Stimulated activated CD4-positive, alpha-beta T cell treated with anti-CD3 and anti-CD28 coated beads, Interleukin-15, amount 100 ng/mL, for 48 hours (primary cell): Measurements from ENCODE around the gene QPCT.
"Not testable (repeated sequence)": the region's sequence is repeated elsewhere in the genome, so short reads cannot be mapped to it uniquely, and the experiment has no call there.

Experiments
- DNase-seq, 2 donors: peaks; one replicate each; pipeline ENCODE4 v3.0.0-alpha.2; 2020; ENCODE audit warnings: low read depth in 2 of 2

The QPCT gene

GRCh38 chr2:37357530-37357929 lies 13.1 kb downstream of the QPCT start:
- no peak for DNase-seq

GRCh38 chr2:37358466-37358865 lies 14.0 kb downstream of the QPCT start:
- DNase-seq: no peak

GRCh38 chr2:37361216-37361815 lies 16.9 kb downstream of the QPCT start:
- no peak for DNase-seq

- DNase-seq: no peak
Observed at GRCh38 chr2:37361994-37362698, 17.7 kb downstream of the QPCT start.

DNA sequence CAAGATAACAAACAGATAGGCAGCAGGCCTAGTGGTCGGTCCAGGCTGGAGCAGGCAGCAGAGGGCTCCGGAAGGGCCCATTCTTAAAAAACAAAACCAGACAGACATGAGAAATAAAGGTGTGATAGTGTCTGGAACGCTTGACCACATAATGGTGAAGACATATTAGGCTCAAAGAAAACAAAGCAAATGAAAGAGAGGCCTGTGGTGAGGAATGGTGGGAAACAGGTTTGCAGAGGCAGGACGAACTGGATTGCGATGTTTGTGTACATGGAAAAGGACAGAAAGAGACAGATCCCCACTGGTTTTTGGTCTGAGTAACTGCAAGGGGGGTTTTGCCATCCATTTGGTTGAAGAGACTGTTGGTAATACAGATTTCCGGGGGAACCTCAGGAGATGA lies 19.9 kb downstream of the QPCT start:
- no peak for DNase-seq

DNA sequence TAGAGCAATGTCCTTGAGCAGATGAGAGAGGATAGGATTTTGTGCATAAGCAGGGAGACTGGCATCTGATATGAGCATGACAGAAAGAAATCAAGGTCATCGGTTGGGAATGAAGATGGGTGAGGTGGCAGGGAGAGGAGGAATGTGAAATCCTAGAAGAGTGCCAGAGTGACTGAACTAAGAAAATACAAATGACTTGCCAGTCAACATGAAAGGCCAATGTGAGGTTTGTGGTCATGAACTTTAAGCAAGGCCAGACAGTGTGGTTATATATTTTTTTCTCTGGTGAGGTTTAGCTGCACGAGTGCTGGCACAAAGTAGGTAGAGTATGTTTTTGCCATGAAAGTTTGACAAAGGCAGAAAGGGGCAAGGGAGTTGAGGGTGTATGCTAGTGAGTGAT lies 21.2 kb downstream of the QPCT start:
- DNase-seq: no peak

DNA sequence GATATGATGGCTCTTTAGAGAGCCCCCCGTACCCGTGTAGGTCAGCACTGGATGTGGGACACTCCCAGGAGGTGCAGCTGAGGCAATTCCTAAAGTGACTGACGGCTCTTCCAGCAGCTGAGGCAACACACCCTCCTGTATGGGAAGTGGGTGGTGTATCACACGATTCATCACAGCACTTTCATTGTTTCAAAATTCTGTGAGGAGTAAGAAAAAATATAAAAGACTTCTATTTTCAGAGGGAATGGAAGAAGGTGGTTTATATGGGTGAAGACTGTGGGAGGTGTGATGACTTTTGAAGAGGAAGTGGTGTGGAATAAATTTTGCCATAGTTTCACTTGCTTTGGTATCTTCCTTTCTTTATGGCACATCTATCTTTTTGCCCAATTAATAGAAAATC lies 22.3 kb downstream of the QPCT start:
- no peak for DNase-seq

- DNase-seq: no peak
Observed at GRCh38 chr2:37367310-37367709, 22.9 kb downstream of the QPCT start.

DNA sequence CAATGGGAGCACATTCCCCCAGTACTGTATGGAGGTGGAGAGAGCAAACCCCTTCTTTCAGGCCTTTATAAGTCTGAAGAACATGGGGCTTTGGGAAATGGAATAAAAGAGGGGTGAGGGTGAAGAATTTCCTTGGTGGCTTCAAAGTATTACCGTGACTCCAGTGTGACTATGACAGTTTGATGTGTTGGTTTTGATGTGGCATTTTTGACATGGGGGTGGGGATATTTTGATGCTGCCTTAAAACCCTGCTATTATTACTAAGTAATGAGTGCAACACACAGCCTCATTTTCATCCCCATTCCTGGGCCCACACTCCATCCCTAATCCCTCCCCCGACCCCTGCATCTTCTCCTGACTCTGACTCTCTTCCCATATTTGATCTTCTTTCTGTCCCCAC lies 23.6 kb downstream of the QPCT start:
- no peak for DNase-seq

DNA sequence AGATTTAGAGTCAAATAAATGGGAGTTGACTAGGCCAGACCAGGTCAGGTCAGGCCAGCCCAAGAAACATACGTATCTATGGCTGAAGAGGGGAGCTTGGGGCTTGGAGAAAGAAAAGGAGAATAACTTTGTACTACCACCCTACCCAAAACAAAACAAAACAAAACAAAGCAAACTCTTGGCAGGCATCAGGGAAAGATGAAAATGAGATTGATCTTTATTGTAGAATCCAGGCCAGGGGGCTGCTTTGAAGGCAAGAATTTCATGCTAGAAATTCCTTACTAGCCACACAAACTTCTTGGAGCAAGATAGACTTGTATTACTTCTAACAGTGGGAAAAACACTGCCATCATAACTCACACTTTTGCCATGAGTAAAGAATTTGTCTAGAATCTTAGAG lies 26.2 kb downstream of the QPCT start:
- DNase-seq: no peak

DNA sequence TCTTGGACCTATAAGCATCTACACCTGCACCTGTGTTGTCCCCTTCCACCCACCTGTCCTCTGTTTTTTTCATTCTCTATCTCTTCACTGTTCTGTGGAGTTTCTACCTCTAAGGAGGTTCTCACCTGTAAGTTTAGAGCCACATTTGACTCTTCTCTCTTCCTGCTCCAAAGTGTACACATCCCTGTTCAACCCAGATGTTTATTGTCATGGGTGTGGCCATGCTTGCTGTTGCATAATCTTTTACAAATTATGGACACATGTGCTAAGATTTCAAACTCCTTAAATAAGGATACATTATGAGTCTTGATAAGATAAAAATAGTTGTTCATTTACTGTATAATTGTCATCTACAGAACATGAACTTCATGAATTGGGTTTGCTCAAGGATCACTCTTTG lies 27.6 kb downstream of the QPCT start:
- DNase-seq: no peak

- DNase-seq: no peak
Observed at GRCh38 chr2:37375741-37376288, 31.4 kb downstream of the QPCT start.

GRCh38 chr2:37376421-37377186 lies 32.2 kb downstream of the QPCT start:
- DNase-seq: no peak

GRCh38 chr2:37377187-37377532 lies 32.7 kb downstream of the QPCT start:
- DNase-seq: no peak

GRCh38 chr2:37378411-37378810 lies 34.0 kb downstream of the QPCT start:
- DNase-seq: no peak

GRCh38 chr2:37379881-37380296 lies 35.5 kb downstream of the QPCT start:
- DNase-seq: no peak

DNA sequence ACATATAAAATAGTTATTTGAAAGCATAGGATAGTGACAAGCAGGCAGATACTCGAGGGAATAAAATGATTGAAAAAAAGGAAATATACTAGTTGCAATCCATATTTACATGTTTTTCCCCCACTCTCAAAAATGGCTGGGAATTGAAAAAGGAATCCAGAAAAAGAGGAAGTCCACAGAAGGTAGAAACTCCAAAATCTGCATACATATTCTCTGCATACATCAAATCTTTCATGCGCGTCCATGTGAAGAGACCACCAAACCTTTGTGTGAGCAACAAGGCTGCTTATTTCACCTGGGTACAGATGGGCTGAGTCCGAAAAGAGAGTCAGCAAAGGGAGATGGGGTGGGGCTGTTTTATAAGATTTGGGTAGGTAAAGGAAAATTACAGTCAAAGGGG lies 36.4 kb downstream of the QPCT start:
- DNase-seq: not testable (repeated sequence)

- not testable (repeated sequence) for DNase-seq
Observed at GRCh38 chr2:37384261-37384660, 39.8 kb downstream of the QPCT start.

GRCh38 chr2:37387148-37387835 lies 42.9 kb downstream of the QPCT start:
- DNase-seq: no peak

GRCh38 chr2:37388074-37388473 lies 43.6 kb downstream of the QPCT start:
- DNase-seq: no peak

DNA sequence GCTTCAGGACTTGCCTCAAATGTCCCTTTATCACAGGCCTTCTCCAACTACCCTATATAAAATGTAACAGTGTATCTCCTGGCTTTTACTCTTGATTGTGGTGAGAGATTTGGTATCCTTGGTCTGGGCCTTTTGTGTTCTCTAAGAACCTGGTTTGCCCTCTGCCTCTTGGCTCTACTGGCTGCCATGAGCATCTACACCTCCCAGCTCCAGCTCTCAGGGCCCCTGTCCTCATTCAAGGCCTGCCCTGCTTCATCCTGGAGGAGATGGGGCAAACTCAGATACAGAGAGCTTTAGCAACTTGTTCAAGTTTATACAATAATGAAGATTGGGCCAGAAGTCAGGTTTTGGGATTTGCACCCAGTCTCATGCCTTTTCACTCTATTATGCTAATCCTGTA lies 45.0 kb downstream of the QPCT start:
- no peak for DNase-seq
